ENCODE measurements around the gene LRRC75B.
A peak's percentile ranks its signal among the peaks of the same experiment; 100 is the strongest.

LRRC75B gene

GRCh38 chr22:24587948-24588347 is 4.9 kb downstream of the LRRC75B start:
- 91% methylated on average over 8 of the region's 8 CpGs for WGBS
- Histone ChIP-seq H3K4me2 (ENCODE audit: low read length, poor library complexity, severe bottlenecking) (no peak overlapping the region), H3K4me1 (ENCODE audit: control insufficient read depth, insufficient read depth, low read depth, low read length) (peaks cover 43% of the 10 kb centered on the region), H2AFZ (ENCODE audit: low read depth, low read length) (no peak overlapping the region), H3K4ac (ENCODE audit: low read depth in 1 of 2, low read length in 2 of 2) (no peak overlapping the region), H3K9me3 (ENCODE audit: control insufficient read depth, low read length) (no peaks in the 10 kb centered on the region), H3K79me1 (replicated peaks; ENCODE audit: low read length, poor library complexity, severe bottlenecking) (peaks cover 2% of the 10 kb centered on the region), H2BK15ac (ENCODE audit: low read depth, poor library complexity, severe bottlenecking) (no peak overlapping the region), H3K9ac (ENCODE audit: low read length) (no peak overlapping the region), H2BK120ac (ENCODE audit: low read depth, low read length) (no peak overlapping the region), H3K27me3 (ENCODE audit: control insufficient read depth in 1 of 2, insufficient read depth in 1 of 2, low read length in 2 of 2) (no peaks in the 10 kb centered on the region), H3K23ac (ENCODE audit: low read length in 2 of 2) (no peak overlapping the region), H3K18ac (ENCODE audit: low read depth in 1 of 2, low read length in 2 of 2) (no peak overlapping the region), H3K27ac (ENCODE audit: low read length, poor library complexity, severe bottlenecking) (no peak overlapping the region), H2BK12ac (ENCODE audit: low read length in 2 of 2) (no peak overlapping the region), H4K91ac (ENCODE audit: low read length) (no peak overlapping the region), H3K4me3 (ENCODE audit: insufficient read depth in 1 of 2, low read depth in 1 of 2, low read length in 2 of 2) (no peak overlapping the region), H2BK5ac (ENCODE audit: low read depth, low read length, poor library complexity, severe bottlenecking) (no peak overlapping the region), H2AK5ac (ENCODE audit: low read length, severe bottlenecking) (no peak overlapping the region), H3K36me3 (ENCODE audit: control insufficient read depth in 1 of 2, insufficient read depth in 2 of 2, low read depth in 1 of 2, low read length in 2 of 2) (peaks cover 40 to 51% of the 10 kb centered on the region in 2 experiments), H4K8ac (ENCODE audit: low read length) (no peak overlapping the region), H3K14ac (ENCODE audit: low read length in 2 of 2) (no peak overlapping the region)
- no peak for DNase-seq

DNA sequence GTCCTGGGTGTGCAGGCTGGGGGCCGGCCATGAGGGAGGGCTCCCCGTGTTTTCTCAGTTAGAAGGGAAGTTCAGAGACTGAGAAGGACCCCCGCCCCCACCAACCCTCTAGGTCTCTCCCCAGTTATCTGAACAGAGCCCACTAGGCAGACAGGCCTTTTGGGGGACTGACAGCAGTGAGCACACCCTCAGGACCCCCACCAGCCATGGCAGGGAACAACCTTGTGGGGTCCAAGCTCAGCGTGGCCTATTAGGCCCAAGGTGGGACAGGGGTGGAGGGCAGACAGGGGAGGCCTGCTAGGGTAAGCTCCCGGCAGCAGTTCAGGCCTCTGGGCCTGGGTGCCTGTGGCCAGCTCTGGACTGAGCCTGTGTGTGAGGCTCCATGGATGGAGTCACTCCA is 5.6 kb downstream of the LRRC75B start:
- H2BK5ac ChIP-seq (ENCODE audit: low read depth, low read length, poor library complexity, severe bottlenecking): no peak overlapping the region
- H3K4ac ChIP-seq (ENCODE audit: low read depth in 1 of 2, low read length in 2 of 2): no peak overlapping the region
- no peak for DNase-seq
- no peaks in the 10 kb centered on the region for H3K9me3 ChIP-seq (ENCODE audit: control insufficient read depth, low read length)
- H2BK15ac ChIP-seq (ENCODE audit: low read depth, poor library complexity, severe bottlenecking): no peak overlapping the region
- H3K4me2 ChIP-seq (ENCODE audit: low read length, poor library complexity, severe bottlenecking): no peak overlapping the region
- H3K36me3 ChIP-seq (ENCODE audit: control insufficient read depth in 1 of 2, insufficient read depth in 2 of 2, low read depth in 1 of 2, low read length in 2 of 2): peaks cover 40 to 51% of the 10 kb centered on the region in 2 experiments
- WGBS: 78% methylated on average over 3 of the region's 5 CpGs
- no peaks in the 10 kb centered on the region for H3K27me3 ChIP-seq (ENCODE audit: control insufficient read depth in 1 of 2, insufficient read depth in 1 of 2, low read length in 2 of 2)
- H3K18ac ChIP-seq (ENCODE audit: low read depth in 1 of 2, low read length in 2 of 2): no peak overlapping the region
- H3K4me3 ChIP-seq (ENCODE audit: insufficient read depth in 1 of 2, low read depth in 1 of 2, low read length in 2 of 2): no peak overlapping the region
- H3K14ac ChIP-seq (ENCODE audit: low read length in 2 of 2): no peak overlapping the region
- H3K4me1 ChIP-seq (ENCODE audit: control insufficient read depth, insufficient read depth, low read depth, low read length): peaks cover 39% of the 10 kb centered on the region
- H3K79me1 ChIP-seq (replicated peaks; ENCODE audit: low read length, poor library complexity, severe bottlenecking): peaks cover 2% of the 10 kb centered on the region
- H2BK12ac ChIP-seq (ENCODE audit: low read length in 2 of 2): no peak overlapping the region
- no peak overlapping the region for H2AFZ ChIP-seq (ENCODE audit: low read depth, low read length)
- H2AK5ac ChIP-seq (ENCODE audit: low read length, severe bottlenecking): no peak overlapping the region
- H4K91ac ChIP-seq (ENCODE audit: low read length): no peak overlapping the region
- H3K27ac ChIP-seq (ENCODE audit: low read length, poor library complexity, severe bottlenecking): no peak overlapping the region
- no peak overlapping the region for H3K23ac ChIP-seq (ENCODE audit: low read length in 2 of 2)
- H3K9ac ChIP-seq (ENCODE audit: low read length): no peak overlapping the region
- H2BK120ac ChIP-seq (ENCODE audit: low read depth, low read length): no peak overlapping the region
- H4K8ac ChIP-seq (ENCODE audit: low read length): no peak overlapping the region

DNA sequence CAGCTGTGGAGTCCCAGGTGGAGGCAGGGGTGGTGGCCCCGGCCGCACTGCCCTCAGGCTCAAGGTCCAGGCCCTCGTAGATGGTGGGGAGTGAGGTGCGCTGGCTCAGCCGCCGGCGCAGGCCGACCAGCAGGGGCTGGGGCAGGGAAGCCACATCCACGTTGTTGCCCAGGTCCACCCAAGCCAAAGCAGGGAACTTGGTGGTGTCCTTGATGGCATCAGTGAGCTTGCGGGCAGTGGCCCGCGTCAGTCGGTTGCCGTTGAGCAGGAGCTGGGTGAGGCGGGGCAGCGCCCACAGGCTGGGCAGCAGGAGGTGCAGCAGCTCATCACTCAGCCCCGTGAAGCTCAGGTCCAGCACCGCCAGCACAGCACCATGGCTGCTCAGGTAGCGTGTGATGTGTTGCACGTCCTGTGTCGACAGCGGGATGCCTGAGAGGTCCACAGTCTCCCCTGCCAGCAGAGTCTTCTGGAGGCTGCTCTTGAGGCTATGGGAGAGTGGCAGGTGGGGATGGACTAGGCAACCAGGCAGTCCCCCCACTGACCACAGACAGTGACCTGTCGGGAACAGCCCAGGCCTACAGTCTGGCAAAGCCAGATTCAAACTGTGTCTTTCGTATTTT is 6.8 kb downstream of the LRRC75B start:
- Histone ChIP-seq H3K79me1 (replicated peaks; ENCODE audit: low read length, poor library complexity, severe bottlenecking) (peaks cover 2% of the 10 kb centered on the region), H3K27me3 (ENCODE audit: control insufficient read depth in 1 of 2, insufficient read depth in 1 of 2, low read length in 2 of 2) (no peaks in the 10 kb centered on the region), H3K4me3 (ENCODE audit: insufficient read depth in 1 of 2, low read depth in 1 of 2, low read length in 2 of 2) (peak overlapping the region in 1 of 2 experiments; percentile 5), H3K4ac (ENCODE audit: low read depth in 1 of 2, low read length in 2 of 2) (no peak overlapping the region), H3K36me3 (ENCODE audit: control insufficient read depth in 1 of 2, insufficient read depth in 2 of 2, low read depth in 1 of 2, low read length in 2 of 2) (peaks cover 40 to 54% of the 10 kb centered on the region in 2 experiments), H3K4me2 (ENCODE audit: low read length, poor library complexity, severe bottlenecking) (no peak overlapping the region), H2BK15ac (ENCODE audit: low read depth, poor library complexity, severe bottlenecking) (no peak overlapping the region), H2BK12ac (ENCODE audit: low read length in 2 of 2) (no peak overlapping the region), H3K18ac (ENCODE audit: low read depth in 1 of 2, low read length in 2 of 2) (no peak overlapping the region), H3K27ac (ENCODE audit: low read length, poor library complexity, severe bottlenecking) (no peak overlapping the region), H2AFZ (ENCODE audit: low read depth, low read length) (no peak overlapping the region), H3K9me3 (ENCODE audit: control insufficient read depth, low read length) (no peaks in the 10 kb centered on the region), H2AK5ac (ENCODE audit: low read length, severe bottlenecking) (no peak overlapping the region), H3K9ac (ENCODE audit: low read length) (no peak overlapping the region), H4K91ac (ENCODE audit: low read length) (no peak overlapping the region), H3K14ac (ENCODE audit: low read length in 2 of 2) (no peak overlapping the region), H3K23ac (ENCODE audit: low read length in 2 of 2) (no peak overlapping the region), H2BK120ac (ENCODE audit: low read depth, low read length) (no peak overlapping the region), H2BK5ac (ENCODE audit: low read depth, low read length, poor library complexity, severe bottlenecking) (no peak overlapping the region), H3K4me1 (ENCODE audit: control insufficient read depth, insufficient read depth, low read depth, low read length) (peaks cover 32% of the 10 kb centered on the region), H4K8ac (ENCODE audit: low read length) (no peak overlapping the region)
- DNase-seq: no peak
- 93% methylated on average over 24 of the region's 24 CpGs for WGBS

DNA sequence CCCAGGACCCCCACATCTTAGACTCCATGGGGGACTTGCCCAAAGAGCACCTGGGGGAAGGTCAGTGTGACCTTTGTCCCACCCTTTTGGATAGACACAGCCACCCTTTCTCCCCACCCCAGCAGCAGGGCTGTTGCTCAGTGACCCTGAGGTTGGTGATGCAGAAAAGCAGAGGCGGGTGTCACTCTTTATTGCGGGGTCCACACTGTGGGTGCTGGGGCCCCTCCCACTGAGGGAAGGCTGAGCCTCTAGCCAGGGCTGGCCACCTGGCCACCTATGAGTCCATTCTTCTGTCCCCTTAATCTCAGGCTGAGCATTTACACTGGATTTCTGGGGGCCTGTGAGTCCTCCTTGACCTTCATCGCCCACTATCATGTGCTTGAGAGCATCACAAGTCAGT is 7.4 kb downstream of the LRRC75B start:
- H2BK15ac ChIP-seq (ENCODE audit: low read depth, poor library complexity, severe bottlenecking): no peak overlapping the region
- no peak overlapping the region for H3K18ac ChIP-seq (ENCODE audit: low read depth in 1 of 2, low read length in 2 of 2)
- no peaks in the 10 kb centered on the region for H3K9me3 ChIP-seq (ENCODE audit: control insufficient read depth, low read length)
- no peak overlapping the region for H2AFZ ChIP-seq (ENCODE audit: low read depth, low read length)
- no peak for DNase-seq
- peaks cover under 1% of the 10 kb centered on the region for H3K79me1 ChIP-seq (replicated peaks; ENCODE audit: low read length, poor library complexity, severe bottlenecking)
- H2BK12ac ChIP-seq (ENCODE audit: low read length in 2 of 2): no peak overlapping the region
- H2BK5ac ChIP-seq (ENCODE audit: low read depth, low read length, poor library complexity, severe bottlenecking): no peak overlapping the region
- H3K9ac ChIP-seq (ENCODE audit: low read length): no peak overlapping the region
- H3K36me3 ChIP-seq (ENCODE audit: control insufficient read depth in 1 of 2, insufficient read depth in 2 of 2, low read depth in 1 of 2, low read length in 2 of 2): peaks cover 40 to 54% of the 10 kb centered on the region in 2 experiments
- no peak overlapping the region for H4K91ac ChIP-seq (ENCODE audit: low read length)
- no peak overlapping the region for H2BK120ac ChIP-seq (ENCODE audit: low read depth, low read length)
- H3K4me2 ChIP-seq (ENCODE audit: low read length, poor library complexity, severe bottlenecking): no peak overlapping the region
- no peaks in the 10 kb centered on the region for H3K27me3 ChIP-seq (ENCODE audit: control insufficient read depth in 1 of 2, insufficient read depth in 1 of 2, low read length in 2 of 2)
- no peak overlapping the region for H3K27ac ChIP-seq (ENCODE audit: low read length, poor library complexity, severe bottlenecking)
- H3K4me1 ChIP-seq (ENCODE audit: control insufficient read depth, insufficient read depth, low read depth, low read length): peaks cover 32% of the 10 kb centered on the region
- H3K4me3 ChIP-seq (ENCODE audit: insufficient read depth in 1 of 2, low read depth in 1 of 2, low read length in 2 of 2): peak overlapping the region in 1 of 2 experiments; percentile 5
- WGBS: 94% methylated on average over 3 of the region's 3 CpGs
- no peak overlapping the region for H3K23ac ChIP-seq (ENCODE audit: low read length in 2 of 2)
- no peak overlapping the region for H2AK5ac ChIP-seq (ENCODE audit: low read length, severe bottlenecking)
- no peak overlapping the region for H3K14ac ChIP-seq (ENCODE audit: low read length in 2 of 2)
- no peak overlapping the region for H4K8ac ChIP-seq (ENCODE audit: low read length)
- no peak overlapping the region for H3K4ac ChIP-seq (ENCODE audit: low read depth in 1 of 2, low read length in 2 of 2)

All from mesenchymal stem cell (in vitro differentiated cells and primary cell).